HepG2 (cell line): ENCODE data around the gene SLC12A1. TPM values are rescaled to one million over a fixed set of nuclear protein-coding genes. Genes with fewer than 3 reads are reported as not detected.

Source experiments
- ARID5B ChIP-seq: IDR thresholded peaks from 2 replicates; pipeline ENCODE4 v1.4.0; 2020; ENCODE audit warnings: mild to moderate bottlenecking, missing genetic modification reagents
- ARNT2 ChIP-seq: sonication (generic); formaldehyde crosslinking; IDR thresholded peaks from 2 replicates; pipeline ENCODE4 v1.8.0; 2022; ENCODE audit warnings: mild to moderate bottlenecking, low read depth, missing genetic modification reagents, moderate library complexity
- ATF6 ChIP-seq: sonication (generic); formaldehyde crosslinking; conservative IDR thresholded peaks from 2 replicates; pipeline ENCODE4 v1.4.0; 2020; ENCODE audit warnings: missing genetic modification reagents
- BRCA1 ChIP-seq: sonication (generic); formaldehyde crosslinking; IDR thresholded peaks from 2 replicates; pipeline ENCODE4 v1.4.0; 2020; ENCODE audit warnings: missing genetic modification reagents
- HMGXB3 ChIP-seq: sonication (generic); formaldehyde crosslinking; IDR thresholded peaks from 2 replicates; pipeline ENCODE4 v1.4.0; 2020; ENCODE audit warnings: missing genetic modification reagents, borderline replicate concordance
- NFIC ChIP-seq: IDR thresholded peaks from 2 replicates; pipeline ENCODE4 v1.6.1; 2012; ENCODE audit warnings: mild to moderate bottlenecking, low read length, inconsistent platforms
- STAT5B ChIP-seq: sonication (generic); formaldehyde crosslinking; IDR thresholded peaks from 2 replicates; pipeline ENCODE4 v1.4.0; 2020; ENCODE audit warnings: missing genetic modification reagents
- ZBTB26 ChIP-seq: IDR thresholded peaks from 2 replicates; pipeline ENCODE4 v1.6.1; 2016; ENCODE audit warnings: missing compliant biosample characterization, missing genetic modification reagents, borderline replicate concordance
- ZBTB33 ChIP-seq: sonication (generic); formaldehyde crosslinking; IDR thresholded peaks from 2 replicates; pipeline ENCODE4 v1.4.0; 2020; ENCODE audit warnings: missing genetic modification reagents
- ZFP1 ChIP-seq: IDR thresholded peaks from 2 replicates; pipeline ENCODE4 v1.6.1; 2016
- ZMAT3 ChIP-seq: sonication (generic); formaldehyde crosslinking; conservative IDR thresholded peaks from 2 replicates; pipeline ENCODE4 v1.7.0; 2021; ENCODE audit warnings: missing genetic modification reagents
- ZNF232 ChIP-seq: sonication (generic); formaldehyde crosslinking; IDR thresholded peaks from 2 replicates; pipeline ENCODE4 v1.4.0; 2020; ENCODE audit warnings: missing genetic modification reagents, borderline replicate concordance
- ZNF740 ChIP-seq: sonication (generic); formaldehyde crosslinking; IDR thresholded peaks from 2 replicates; pipeline ENCODE4 v1.4.0; 2020; ENCODE audit warnings: missing genetic modification reagents
- ZNF775 ChIP-seq: sonication (generic); formaldehyde crosslinking; IDR thresholded peaks from 2 replicates; pipeline ENCODE4 v1.4.0; 2020; ENCODE audit warnings: missing genetic modification reagents, mild to moderate bottlenecking, moderate library complexity, borderline replicate concordance
- polyA plus RNA-seq, 8 experiments: library from polyadenylated mRNA; depleted of rRNA in 3 of 8; stranded (reverse) in 7 of 8; unstranded in 1 of 8; fragments of >200 nt; fragmentation: Illumina TruSeq in 4 of 8; extraction: Trizol in 4 of 8; gene quantifications; 2 replicates each; pipeline versions ENCODE4 v1.2.1 to v1.2.3, GENCODE V29; 2011 to 2016; ENCODE audit warnings: low read depth in 4 of 8, missing spikeins in 1 of 8, mixed read lengths in 1 of 8; ENCODE audit not compliant: insufficient read depth in 1 of 8
- total RNA-seq, 5 experiments: library from RNA; depleted of rRNA; stranded (reverse); fragments of >200 nt; fragmentation: Illumina TruSeq; extraction: Trizol; gene quantifications; 2 replicates each; pipeline ENCODE4 v1.2.3, GENCODE V29; 2016; ENCODE audit warnings: low read depth in 1 of 5

The SLC12A1 gene
- total and polyA plus RNA-seq, 2 of the 13 experiments (the other 11 are each of a cell fraction or from before 2014, with no cell fraction given): not detected

GRCh38 chr15:48190932-48191573 lies 15.0 kb upstream of the SLC12A1 start (continued):
- TF ChIP-seq ZBTB33 (CRISPR knock-in tag) (peak; percentile 69), ATF6 (CRISPR knock-in tag) (0 out of 2 replicates have a peak, but pooled peaks have one; percentile 73), STAT5B (CRISPR knock-in tag) (0 out of 2 replicates have a peak, but pooled peaks have one; percentile 53), ZBTB26 (CRISPR knock-in tag) (peak; percentile 55; the same call in 1 of the 2 replicates), ARID5B (CRISPR knock-in tag) (0 out of 2 replicates have a peak, but pooled peaks have one; percentile 23), ZNF232 (CRISPR knock-in tag) (peak; percentile 59; the same call in 1 of the 2 replicates), ZFP1 (CRISPR knock-in tag) (peak; percentile 24; the same call in 1 of the 2 replicates), ZNF740 (no peak), HMGXB3 (CRISPR knock-in tag) (peak; percentile 75), ZNF775 (CRISPR knock-in tag) (no peak), ZMAT3 (0 out of 2 replicates have a peak, but pooled peaks have one; percentile 32), BRCA1 (CRISPR knock-in tag) (0 out of 2 replicates have a peak, but pooled peaks have one; percentile 54), NFIC (no peak), ARNT2 (CRISPR knock-in tag) (0 out of 2 replicates have a peak, but pooled peaks have one; percentile 49)
